Neuron (in vitro differentiated cells): ENCODE results near the gene RIPPLY2.

Experiments used
- H2AFZ ChIP-seq: one replicate; pipeline ENCODE4 v1.6.1; 2013; ENCODE audit warnings: low read depth, mild to moderate bottlenecking, inconsistent platforms, low read length, moderate library complexity
- H3K27me3 ChIP-seq: one replicate; pipeline ENCODE4 v1.6.1; 2013; ENCODE audit warnings: low read length; ENCODE audit not compliant: insufficient read depth
- H3K36me3 ChIP-seq: one replicate; pipeline ENCODE4 v1.6.1; 2013; ENCODE audit warnings: low read length; ENCODE audit not compliant: insufficient read depth
- H3K4me1 ChIP-seq: one replicate; pipeline ENCODE4 v1.6.1; 2013; ENCODE audit warnings: low read length; ENCODE audit not compliant: insufficient read depth
- H3K4me3 ChIP-seq: 2 replicates; pipeline ENCODE4 v1.5.1; 2013; ENCODE audit warnings: mild to moderate bottlenecking, low read length, moderate library complexity
- H3K9me3 ChIP-seq: one replicate; pipeline ENCODE4 v1.6.1; 2013; ENCODE audit warnings: low read length

Gene RIPPLY2

GRCh38 chr6:83867527-83868161, 14.5 kb downstream of the RIPPLY2 start:
- Histone ChIP-seq H3K4me1 (peaks cover 3% of the 10 kb centered on the region), H3K36me3 (peaks cover 31% of the 10 kb centered on the region), H3K27me3 (no peaks in the 10 kb centered on the region), H2AFZ (no peak overlapping the region), H3K9me3 (peaks cover 13% of the 10 kb centered on the region), H3K4me3 (no peak overlapping the region)

GRCh38 chr6:83868639-83869038, 15.5 kb downstream of the RIPPLY2 start:
- no peak overlapping the region for H3K4me3 ChIP-seq

GRCh38 chr6:83870649-83871048, 17.5 kb downstream of the RIPPLY2 start:
- H3K4me1 ChIP-seq = peaks cover 3% of the 10 kb centered on the region
- H3K4me3 ChIP-seq = no peak overlapping the region
- peaks cover 13% of the 10 kb centered on the region for H3K9me3 ChIP-seq
- peaks cover 16% of the 10 kb centered on the region for H3K36me3 ChIP-seq
- no peaks in the 10 kb centered on the region for H3K27me3 ChIP-seq
- H2AFZ ChIP-seq = no peak overlapping the region

More at GRCh38 chr6:83868639-83869038, 15.5 kb downstream of the RIPPLY2 start:
- H3K27me3 ChIP-seq = no peaks in the 10 kb centered on the region
- H3K4me1 ChIP-seq = peaks cover 3% of the 10 kb centered on the region
- H3K36me3 ChIP-seq = peaks cover 31% of the 10 kb centered on the region
- no peak overlapping the region for H2AFZ ChIP-seq
- peaks cover 13% of the 10 kb centered on the region for H3K9me3 ChIP-seq

- H3K9me3 ChIP-seq = peaks cover 3% of the 10 kb centered on the region
- no peaks in the 10 kb centered on the region for H3K27me3 ChIP-seq
- no peak overlapping the region for H3K4me3 ChIP-seq
- H3K4me1 ChIP-seq = peaks cover 3% of the 10 kb centered on the region
- H2AFZ ChIP-seq = no peak overlapping the region
- peaks cover 3% of the 10 kb centered on the region for H3K36me3 ChIP-seq
These were observed 19.4 kb downstream of the RIPPLY2 start for GRCh38 chr6:83872386-83873118.

GRCh38 chr6:83873869-83874268, 20.7 kb downstream of the RIPPLY2 start:
- Histone ChIP-seq H2AFZ (no peak overlapping the region), H3K4me1 (peaks cover 3% of the 10 kb centered on the region), H3K4me3 (no peak overlapping the region), H3K36me3 (no peaks in the 10 kb centered on the region), H3K9me3 (no peaks in the 10 kb centered on the region), H3K27me3 (no peaks in the 10 kb centered on the region)

GRCh38 chr6:83875843-83876242, 22.7 kb downstream of the RIPPLY2 start:
- no peaks in the 10 kb centered on the region for H3K36me3 ChIP-seq
- no peak overlapping the region for H3K4me3 ChIP-seq
- H3K27me3 ChIP-seq = no peaks in the 10 kb centered on the region
- no peak overlapping the region for H2AFZ ChIP-seq
- no peaks in the 10 kb centered on the region for H3K4me1 ChIP-seq
- H3K9me3 ChIP-seq = no peaks in the 10 kb centered on the region

- no peaks in the 10 kb centered on the region for H3K9me3 ChIP-seq
- no peaks in the 10 kb centered on the region for H3K36me3 ChIP-seq
- no peaks in the 10 kb centered on the region for H3K4me1 ChIP-seq
- no peak overlapping the region for H3K4me3 ChIP-seq
- H3K27me3 ChIP-seq = no peaks in the 10 kb centered on the region
- H2AFZ ChIP-seq = no peak overlapping the region
These were observed 25.9 kb downstream of the RIPPLY2 start for GRCh38 chr6:83878902-83879644.

- Histone ChIP-seq H3K27me3 (no peaks in the 10 kb centered on the region), H3K4me1 (no peaks in the 10 kb centered on the region), H2AFZ (no peak overlapping the region), H3K9me3 (no peaks in the 10 kb centered on the region), H3K4me3 (no peak overlapping the region), H3K36me3 (no peaks in the 10 kb centered on the region)
These were observed 26.6 kb downstream of the RIPPLY2 start for GRCh38 chr6:83879746-83880145.

GRCh38 chr6:83883240-83883639, 30.1 kb downstream of the RIPPLY2 start:
- Histone ChIP-seq H3K4me1 (no peaks in the 10 kb centered on the region), H3K4me3 (no peak overlapping the region), H2AFZ (no peak overlapping the region), H3K9me3 (no peaks in the 10 kb centered on the region), H3K27me3 (no peaks in the 10 kb centered on the region), H3K36me3 (no peaks in the 10 kb centered on the region)

- Histone ChIP-seq H3K4me1 (no peaks in the 10 kb centered on the region), H3K27me3 (no peaks in the 10 kb centered on the region), H3K36me3 (no peaks in the 10 kb centered on the region), H3K4me3 (no peak overlapping the region), H2AFZ (no peak overlapping the region), H3K9me3 (no peaks in the 10 kb centered on the region)
These were observed 31.4 kb downstream of the RIPPLY2 start for GRCh38 chr6:83884523-83884922.

GRCh38 chr6:83885984-83886383, 32.8 kb downstream of the RIPPLY2 start:
- Histone ChIP-seq H3K9me3 (no peaks in the 10 kb centered on the region), H3K27me3 (no peaks in the 10 kb centered on the region), H3K4me1 (no peaks in the 10 kb centered on the region), H3K36me3 (no peaks in the 10 kb centered on the region), H3K4me3 (no peak overlapping the region), H2AFZ (no peak overlapping the region)

- H3K4me1 ChIP-seq = no peaks in the 10 kb centered on the region
- peaks cover under 1% of the 10 kb centered on the region for H3K36me3 ChIP-seq
These were observed 36.5 kb downstream of the RIPPLY2 start for GRCh38 chr6:83889621-83890020.

GRCh38 chr6:83890520-83890919, 37.4 kb downstream of the RIPPLY2 start:
- no peak overlapping the region for H3K4me3 ChIP-seq
- no peaks in the 10 kb centered on the region for H3K9me3 ChIP-seq
- peaks cover 3% of the 10 kb centered on the region for H3K36me3 ChIP-seq
- no peaks in the 10 kb centered on the region for H3K27me3 ChIP-seq
- no peaks in the 10 kb centered on the region for H3K4me1 ChIP-seq
- no peak overlapping the region for H2AFZ ChIP-seq

More at GRCh38 chr6:83889621-83890020, 36.5 kb downstream of the RIPPLY2 start:
- no peaks in the 10 kb centered on the region for H3K9me3 ChIP-seq
- no peaks in the 10 kb centered on the region for H3K27me3 ChIP-seq
- H2AFZ ChIP-seq = no peak overlapping the region
- no peak overlapping the region for H3K4me3 ChIP-seq
